ENCODE measurements around the gene MBTPS1.

Gene MBTPS1

GRCh38 chr16:84034516-84034915, 82.2 kb downstream of the MBTPS1 start:
- no peak for DNase-seq (ENCODE audit: low spot score)

- DNase-seq (ENCODE audit: low spot score): no peak
These were observed 83.2 kb downstream of the MBTPS1 start for GRCh38 chr16:84033251-84034195.

DNA sequence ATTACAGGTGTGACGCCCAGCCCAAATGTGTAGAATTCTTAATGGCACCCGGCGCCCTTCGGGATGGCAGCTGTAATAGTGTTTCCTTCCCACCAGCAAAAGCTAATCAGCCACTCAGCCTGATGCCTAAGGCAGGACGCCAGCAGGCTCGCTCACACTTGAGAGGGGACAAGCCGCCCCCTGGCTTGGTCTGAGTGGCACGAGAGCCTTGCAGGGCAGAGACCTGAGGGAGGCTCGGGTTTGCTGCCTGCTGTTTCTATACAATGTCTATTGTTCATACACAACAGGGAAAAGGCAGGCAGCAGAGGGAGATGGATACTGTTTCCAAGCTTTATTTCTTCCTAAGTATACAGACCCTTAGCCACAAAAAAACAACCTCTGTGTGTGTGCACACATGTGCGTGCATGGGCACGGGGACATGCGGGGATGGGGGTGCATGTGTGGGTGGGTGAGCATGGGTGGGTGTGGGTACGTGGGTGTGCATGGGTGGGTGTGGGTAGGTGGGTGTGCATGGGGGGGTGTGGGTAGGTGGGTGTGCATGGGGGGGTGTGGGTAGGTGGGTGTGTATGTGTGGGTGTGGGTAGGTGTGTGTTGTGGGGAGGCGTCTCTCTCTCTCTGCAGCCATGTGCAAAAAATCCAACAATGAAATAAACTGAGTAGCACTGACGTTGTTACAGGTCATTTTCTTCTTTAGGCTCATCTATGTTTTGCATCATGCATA, 84.1 kb downstream of the MBTPS1 start:
- no peak for DNase-seq (ENCODE audit: low spot score)

DNA sequence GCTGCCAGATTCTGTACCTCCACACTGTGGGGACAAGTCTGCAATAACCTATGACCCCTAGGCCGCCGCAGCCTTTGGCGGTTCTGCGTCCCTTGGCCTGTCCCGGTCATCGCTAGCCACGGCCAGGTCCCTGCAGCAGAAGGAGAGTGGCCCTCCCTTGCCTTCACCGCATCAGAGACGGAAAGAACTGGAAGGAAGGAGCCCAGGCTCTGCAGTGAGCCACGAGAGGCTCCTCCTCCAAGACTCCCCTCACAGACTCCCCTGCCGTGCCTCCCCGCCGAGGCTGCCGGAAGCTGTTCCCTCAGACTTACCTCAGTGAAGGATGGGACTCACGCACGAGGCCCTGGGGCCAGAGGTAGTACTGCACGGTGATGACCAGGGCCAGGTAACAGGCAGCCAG, 85.2 kb downstream of the MBTPS1 start:
- no peak for DNase-seq (ENCODE audit: low spot score)

DNA sequence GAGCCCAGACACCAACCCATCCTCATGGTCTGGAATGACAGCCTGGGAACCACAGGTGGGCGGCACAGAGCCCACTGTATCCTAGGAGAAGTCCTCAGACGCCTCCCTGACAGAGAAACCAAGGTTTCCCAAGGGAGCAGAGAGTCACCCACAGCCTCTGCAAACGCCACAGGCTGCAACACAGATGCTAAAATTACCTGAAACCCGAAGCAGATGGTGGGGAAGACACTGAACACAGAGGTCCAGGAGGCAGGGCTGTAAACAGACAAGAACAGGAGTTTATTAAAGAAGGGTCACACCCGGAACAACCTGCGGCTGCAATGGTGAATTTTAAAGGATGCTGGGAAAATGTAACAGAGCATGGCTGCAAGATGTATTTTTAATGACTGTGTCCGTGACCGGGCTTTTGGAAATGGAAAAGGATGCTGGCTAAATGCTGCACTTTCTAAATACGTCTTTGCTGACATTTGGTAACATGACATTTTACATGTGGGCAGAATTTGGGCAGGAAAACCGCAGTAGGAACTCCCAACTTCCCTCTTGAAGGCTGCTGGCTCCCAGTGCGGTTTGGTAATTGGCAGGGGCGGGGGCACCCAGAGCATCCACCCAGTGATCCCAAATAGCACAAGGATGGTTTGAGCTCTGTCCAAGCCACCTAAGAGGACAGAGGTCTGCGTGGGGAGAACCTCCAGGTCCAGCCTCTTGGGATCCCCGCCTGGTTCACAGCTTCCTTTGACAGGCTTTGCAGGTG, 87.3 kb downstream of the MBTPS1 start:
- no peak for DNase-seq (ENCODE audit: low spot score)

GRCh38 chr16:84027625-84028024, 89.1 kb downstream of the MBTPS1 start:
- DNase-seq (ENCODE audit: low spot score): no peak

GRCh38 chr16:84026606-84027005, 90.1 kb downstream of the MBTPS1 start:
- no peak for DNase-seq (ENCODE audit: low spot score)

DNA sequence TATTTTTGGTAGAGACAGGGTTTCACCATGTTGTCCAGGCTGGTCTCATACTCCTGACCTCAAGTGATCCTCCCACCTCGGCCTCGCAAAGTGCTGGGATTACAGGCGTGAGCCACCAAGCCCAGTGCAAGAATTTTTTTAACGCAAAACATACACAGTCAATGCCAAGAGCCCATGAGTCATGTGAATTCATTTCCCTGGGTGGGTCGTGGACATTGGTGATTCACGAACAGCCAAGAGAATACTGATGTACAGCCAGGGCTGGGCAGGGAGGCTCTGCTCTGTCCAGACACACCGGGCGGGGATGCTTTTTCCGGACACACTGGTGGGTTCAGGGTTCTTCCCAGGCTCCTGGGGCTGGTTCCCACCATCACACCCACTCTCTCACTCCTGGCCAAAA, 91.9 kb downstream of the MBTPS1 start:
- DNase-seq (ENCODE audit: low spot score): no peak

- DNase-seq (ENCODE audit: low spot score): no peak
These were observed 94.1 kb downstream of the MBTPS1 start for GRCh38 chr16:84022644-84023043.

GRCh38 chr16:84021488-84021887, 95.3 kb downstream of the MBTPS1 start:
- no peak for DNase-seq (ENCODE audit: low spot score)

DNA sequence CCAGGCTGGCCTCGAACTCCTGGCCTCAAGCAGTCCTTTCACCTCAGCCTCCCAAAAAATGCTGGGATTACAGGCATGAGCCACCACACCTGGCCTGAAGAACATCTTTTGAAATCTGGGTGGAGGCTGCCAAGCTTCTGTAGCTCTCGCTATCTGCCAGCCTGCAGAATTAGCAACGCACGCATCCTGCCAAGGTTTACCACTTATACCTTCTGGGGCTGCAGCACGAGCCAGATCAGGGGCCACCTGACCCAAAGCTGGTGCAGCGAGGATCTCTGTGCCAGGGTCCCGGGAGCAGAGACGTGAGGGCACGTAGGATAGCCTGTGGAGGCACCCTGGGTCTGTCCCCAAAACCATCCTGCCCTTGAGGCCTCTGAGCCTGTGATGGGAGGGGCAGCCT, 96.4 kb downstream of the MBTPS1 start:
- no peak for DNase-seq (ENCODE audit: low spot score)

GRCh38 chr16:84018710-84019109, 98.0 kb downstream of the MBTPS1 start:
- no peak for DNase-seq (ENCODE audit: low spot score)

DNA sequence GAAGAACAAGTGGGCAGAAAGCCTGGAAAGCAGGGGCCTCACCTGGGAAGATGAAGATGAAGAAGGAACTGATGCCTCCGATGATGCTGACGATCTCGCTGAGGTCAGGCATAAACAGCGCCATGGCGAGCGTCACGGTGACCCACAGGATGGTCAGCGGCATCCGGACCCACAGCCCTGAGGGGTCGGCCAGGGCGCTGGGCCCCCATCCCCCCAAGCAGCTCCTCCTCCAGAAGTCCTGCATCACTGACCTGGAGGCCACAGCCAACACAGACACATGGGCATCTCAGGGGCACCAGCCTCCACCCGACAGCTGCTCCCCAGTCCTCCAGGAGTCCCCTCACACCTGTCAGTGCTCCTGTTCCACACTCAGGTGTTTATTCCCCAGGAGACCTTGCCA, 100.3 kb downstream of the MBTPS1 start:
- no peak for DNase-seq (ENCODE audit: low spot score)

DNA sequence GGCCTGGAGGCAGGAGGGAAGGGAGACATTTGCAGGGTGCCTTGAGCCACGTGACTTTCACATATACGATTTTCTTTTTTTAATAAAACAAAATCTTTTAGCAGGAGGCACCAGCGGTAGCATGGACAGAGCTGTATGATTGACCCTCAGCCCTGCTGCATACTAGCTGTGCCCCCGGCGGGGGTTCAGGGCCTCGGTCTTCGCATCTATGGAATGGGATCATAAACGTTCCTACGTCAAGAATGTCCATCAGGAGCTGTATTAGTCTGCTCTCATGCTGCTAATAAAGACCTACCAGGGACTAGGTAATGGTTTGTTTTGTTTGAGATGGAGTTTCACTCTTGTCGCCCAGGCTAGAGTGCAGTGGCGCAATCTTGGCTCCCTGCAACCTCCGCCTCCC, 101.3 kb downstream of the MBTPS1 start:
- DNase-seq (ENCODE audit: low spot score): no peak

DNA sequence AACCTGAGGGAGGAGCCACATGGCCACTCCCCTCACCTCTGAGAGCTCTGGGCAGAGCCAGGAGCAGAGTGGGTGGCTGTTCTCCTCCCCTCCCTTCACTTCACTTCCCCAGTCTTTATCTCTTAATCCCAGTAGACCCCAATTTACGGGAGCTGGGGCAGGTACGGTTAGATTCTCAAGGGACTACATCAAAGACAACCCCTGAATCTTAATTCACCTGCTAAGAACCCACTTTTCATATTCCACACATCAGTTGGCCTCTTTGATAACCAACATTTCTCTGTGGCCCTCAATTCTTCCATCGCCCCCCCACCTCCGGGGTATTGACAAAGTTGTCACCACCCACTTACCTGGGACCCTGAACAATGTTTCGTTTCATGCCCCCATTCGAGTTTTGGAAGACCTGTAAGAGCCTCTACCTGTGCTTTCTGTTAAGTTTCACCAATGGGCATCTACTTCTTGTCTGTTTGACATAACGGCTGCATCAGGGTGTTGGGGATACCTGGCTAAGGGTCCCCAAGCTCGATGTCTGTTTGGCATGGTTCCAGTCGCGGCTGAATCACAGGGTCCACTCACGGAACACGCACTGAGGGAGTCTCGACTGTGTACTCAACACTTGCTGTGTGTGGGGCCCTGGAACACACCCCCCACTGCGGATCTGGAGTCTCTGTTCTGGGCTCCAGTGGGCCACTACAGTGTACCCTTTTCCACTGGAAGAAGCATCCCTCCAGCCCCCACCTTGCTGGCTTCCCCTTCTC, 102.0 kb downstream of the MBTPS1 start:
- no peak for DNase-seq (ENCODE audit: low spot score)

- no peak for DNase-seq (ENCODE audit: low spot score)
These were observed 102.8 kb downstream of the MBTPS1 start for GRCh38 chr16:84013787-84014569.

DNA sequence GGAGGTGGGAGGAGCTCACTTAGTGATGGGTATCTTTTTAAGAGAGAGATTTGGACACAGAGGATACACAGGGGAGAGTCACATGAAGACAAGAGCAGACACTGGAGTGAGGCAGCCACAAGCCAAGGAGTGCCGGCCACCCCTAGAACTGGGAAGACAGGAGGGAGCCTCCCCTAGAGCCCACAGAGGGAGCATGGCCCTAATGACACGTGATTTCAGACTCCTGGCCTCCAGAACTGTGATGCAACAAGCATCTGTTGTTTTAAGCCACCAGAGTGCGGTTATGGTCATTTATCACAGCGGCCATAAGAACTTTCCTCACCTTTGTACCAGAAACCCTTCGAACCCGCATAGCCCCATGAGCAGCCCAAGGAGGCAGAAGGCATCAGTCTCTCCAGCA, 107.5 kb downstream of the MBTPS1 start:
- no peak for DNase-seq (ENCODE audit: low spot score)

DNA sequence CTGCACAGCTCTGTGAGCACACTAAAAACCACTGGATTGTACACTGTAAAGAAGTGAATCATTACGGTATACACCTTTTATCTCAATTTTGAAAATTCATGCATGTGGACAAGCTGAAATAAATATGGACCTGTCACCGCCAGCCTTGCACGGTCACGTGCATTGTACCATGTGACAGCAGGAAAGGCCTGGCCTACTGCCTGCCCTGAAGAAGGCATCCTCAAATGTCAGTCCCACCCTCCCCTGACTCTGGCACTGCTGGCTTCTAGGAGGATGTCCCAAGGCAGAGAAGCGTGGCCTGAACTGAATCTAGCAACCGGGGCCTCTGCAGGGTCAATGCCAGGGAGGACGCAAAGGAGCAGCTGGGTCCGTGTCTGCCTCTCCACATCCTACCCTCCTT, 108.8 kb downstream of the MBTPS1 start:
- DNase-seq (ENCODE audit: low spot score): no peak

DNA sequence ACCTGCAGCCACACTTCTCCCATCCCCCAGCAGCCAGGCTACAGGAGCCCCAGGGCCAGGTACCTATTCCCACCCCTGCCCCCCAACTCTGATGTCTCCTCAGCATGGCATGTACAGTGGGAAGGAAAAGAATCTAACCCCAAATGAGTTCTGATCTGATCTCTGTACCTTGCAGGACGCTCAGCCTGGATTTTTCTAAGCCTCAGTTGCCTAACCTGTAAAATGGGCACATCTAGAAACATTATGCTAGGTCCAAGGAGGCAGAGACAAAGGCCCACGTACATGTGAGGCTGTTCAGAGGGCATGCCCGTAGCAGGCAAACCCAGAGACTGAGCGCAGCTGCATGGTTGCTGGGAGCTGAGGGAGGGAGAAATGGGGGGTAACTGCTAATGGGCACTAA, 109.2 kb downstream of the MBTPS1 start:
- DNase-seq (ENCODE audit: low spot score): no peak

- no peak for DNase-seq (ENCODE audit: low spot score)
These were observed 111.4 kb downstream of the MBTPS1 start for GRCh38 chr16:84005391-84005790.

- DNase-seq (ENCODE audit: low spot score): no peak
These were observed 112.3 kb downstream of the MBTPS1 start for GRCh38 chr16:84004442-84004841.

Data from putamen (tissue), 1 donor.